GM12891 (cell line): ENCODE data around the gene FASN.

Experiments
- PAX5 ChIP-seq: IDR thresholded peaks from 2 replicates; pipeline ENCODE4 v1.6.1; 2011; ENCODE audit warnings: low read length, moderate library complexity, mild to moderate bottlenecking; ENCODE audit not compliant: insufficient read depth, severe bottlenecking
- POLR2A ChIP-seq: IDR thresholded peaks from 2 replicates; pipeline ENCODE4 v1.6.1; 2011; ENCODE audit warnings: low read depth, low read length, control low read depth
- POLR2AphosphoS5 ChIP-seq: IDR thresholded peaks from 2 replicates; pipeline ENCODE4 v1.6.1; 2011; ENCODE audit warnings: low read depth, low read length, control low read depth
- POU2F2 ChIP-seq: IDR thresholded peaks from 2 replicates; pipeline ENCODE4 v1.6.1; 2011; ENCODE audit warnings: low read depth, mild to moderate bottlenecking, control low read depth, low read length, moderate library complexity
- TAF1 ChIP-seq: IDR thresholded peaks from 2 replicates; pipeline ENCODE4 v1.6.1; 2011; ENCODE audit warnings: low read depth, low read length, control low read depth

GRCh38 chr17:82029391-82029790, 68.6 kb downstream of the FASN start:
- TF ChIP-seq POLR2AphosphoS5 (no peak), POLR2A (no peak), PAX5 (no peak), TAF1 (no peak), POU2F2 (no peak)
